GM21367 (cell line): ENCODE data around the gene TRIM25.
A peak's percentile ranks its signal among the peaks of the same experiment; 100 is the strongest.

ENCODE experiments used
- ATAC-seq: cut with Tn5 transposase; IDR thresholded peaks from one replicate; pipeline ENCODE4 v1.9.1; 2021; ENCODE audit not compliant: unreplicated experiment

TRIM25 gene

GRCh38 chr17:56868716-56869115 lies 45.1 kb downstream of the TRIM25 start:
- no peak for ATAC-seq

DNA sequence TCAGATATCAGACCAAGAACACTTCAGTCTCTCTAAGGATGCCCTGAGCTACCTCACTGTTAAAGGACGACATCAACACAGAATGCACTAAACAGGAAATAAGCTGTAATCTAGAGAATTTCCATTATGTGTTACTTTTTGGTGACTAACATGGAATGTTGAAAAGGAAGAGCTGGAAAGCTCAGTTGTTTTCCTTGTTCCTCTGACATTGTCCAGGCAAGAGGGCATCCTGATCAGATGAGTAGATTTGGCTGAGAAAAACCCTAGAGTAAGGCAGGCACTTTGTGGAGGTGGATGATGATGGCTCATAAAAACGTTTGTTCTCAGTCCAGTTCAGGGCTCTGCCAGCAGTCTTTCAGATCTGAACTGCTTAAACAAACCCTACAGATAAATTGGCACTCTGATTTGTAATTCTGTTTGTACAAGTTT lies 45.9 kb downstream of the TRIM25 start:
- no peak for ATAC-seq

- no peak for ATAC-seq
These were observed 47.4 kb downstream of the TRIM25 start for GRCh38 chr17:56866496-56866895.

DNA sequence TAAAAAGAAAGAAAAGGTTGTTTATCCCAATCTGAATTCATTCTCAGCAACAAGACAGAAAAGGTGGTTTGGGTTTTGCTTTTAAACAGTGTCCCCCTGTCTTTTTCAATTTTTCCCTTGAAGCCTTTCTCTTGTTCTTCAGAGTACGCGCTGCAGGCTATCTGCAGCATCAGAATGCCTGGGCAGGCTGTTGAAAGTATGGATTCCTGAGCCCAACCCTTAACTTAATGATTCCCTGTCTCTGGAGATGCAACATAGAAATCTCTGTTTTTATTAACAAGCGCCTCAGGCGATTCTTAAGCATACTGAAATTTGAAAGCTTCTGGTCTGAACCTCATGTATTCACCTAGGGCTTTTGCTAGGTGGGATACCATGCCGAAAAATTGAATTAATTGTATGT lies 47.8 kb downstream of the TRIM25 start:
- ATAC-seq = no peak

DNA sequence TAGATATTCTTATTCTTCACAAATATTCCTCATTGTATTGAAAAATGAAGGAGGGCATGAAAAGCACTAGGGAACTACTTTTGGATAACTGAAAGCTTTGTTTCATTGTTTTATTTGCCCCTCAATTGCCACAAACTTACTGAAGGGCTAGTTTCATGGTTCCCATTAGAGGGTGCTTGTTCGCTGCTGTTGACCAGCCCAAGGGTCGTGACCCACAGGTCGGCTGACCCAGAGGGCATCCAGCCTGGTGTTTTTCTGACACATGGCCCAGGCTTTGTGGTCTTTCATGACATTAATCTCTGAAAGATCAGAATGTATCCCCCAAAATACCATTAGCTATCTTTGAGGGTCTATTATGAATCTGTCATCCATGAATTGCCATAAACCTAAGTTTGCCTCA lies 49.9 kb downstream of the TRIM25 start:
- no peak for ATAC-seq

DNA sequence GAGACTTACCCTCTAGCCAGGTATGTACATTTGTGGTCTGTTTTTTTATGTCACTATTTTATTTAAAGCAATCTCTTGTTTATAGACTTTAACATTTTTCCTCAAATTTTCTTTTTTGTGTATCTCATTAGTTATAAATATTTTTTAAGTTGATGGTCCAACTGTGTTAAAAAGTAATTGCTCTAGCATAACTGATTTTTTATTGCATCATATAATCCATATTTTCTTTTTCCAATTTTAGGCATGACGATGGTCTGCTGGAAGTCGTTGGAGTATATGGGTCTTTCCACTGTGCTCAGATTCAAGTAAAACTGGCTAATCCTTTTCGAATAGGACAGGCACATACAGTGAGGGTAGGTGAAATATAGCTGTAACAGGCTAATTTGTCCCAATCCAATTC lies 52.0 kb downstream of the TRIM25 start:
- ATAC-seq = no peak

DNA sequence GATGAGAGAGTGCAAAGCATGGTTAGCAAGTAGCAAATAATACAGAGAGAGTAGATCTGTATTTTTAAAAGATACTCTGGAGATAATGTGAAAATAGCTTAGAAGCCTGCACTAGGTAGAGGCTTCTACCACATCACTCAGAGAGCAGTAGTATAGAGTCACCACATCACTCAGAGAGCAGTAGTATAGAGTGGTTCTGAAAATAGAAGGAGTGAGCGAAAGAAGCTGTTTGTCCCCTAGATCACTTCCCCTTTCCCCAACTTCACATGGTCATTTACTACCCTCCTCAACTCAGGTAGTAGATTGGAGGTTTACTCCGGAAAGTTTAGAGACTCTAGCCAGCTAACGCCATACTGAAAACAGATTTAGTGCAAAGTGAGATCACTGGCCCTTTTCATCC lies 62.8 kb downstream of the TRIM25 start:
- no peak for ATAC-seq

DNA sequence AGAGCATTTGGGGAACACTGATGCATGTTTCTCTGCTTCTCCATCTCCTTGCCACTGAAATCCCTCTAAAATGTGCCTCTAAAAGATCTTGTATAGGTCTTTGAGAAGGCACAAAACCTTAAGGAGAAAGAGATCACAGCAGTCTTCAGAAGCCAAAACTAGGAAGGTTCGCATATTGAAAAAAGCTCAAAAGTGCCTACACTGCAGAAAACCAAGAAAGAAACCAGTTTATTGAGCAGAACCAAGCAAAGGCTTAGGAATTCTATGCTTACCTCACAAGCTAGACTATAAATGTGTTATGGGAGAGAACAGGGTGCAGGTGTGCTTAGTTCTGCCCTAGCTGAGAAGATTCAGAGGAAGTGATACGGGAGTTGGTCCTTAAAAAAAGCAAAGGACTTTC lies 63.3 kb downstream of the TRIM25 start:
- ATAC-seq = no peak

DNA sequence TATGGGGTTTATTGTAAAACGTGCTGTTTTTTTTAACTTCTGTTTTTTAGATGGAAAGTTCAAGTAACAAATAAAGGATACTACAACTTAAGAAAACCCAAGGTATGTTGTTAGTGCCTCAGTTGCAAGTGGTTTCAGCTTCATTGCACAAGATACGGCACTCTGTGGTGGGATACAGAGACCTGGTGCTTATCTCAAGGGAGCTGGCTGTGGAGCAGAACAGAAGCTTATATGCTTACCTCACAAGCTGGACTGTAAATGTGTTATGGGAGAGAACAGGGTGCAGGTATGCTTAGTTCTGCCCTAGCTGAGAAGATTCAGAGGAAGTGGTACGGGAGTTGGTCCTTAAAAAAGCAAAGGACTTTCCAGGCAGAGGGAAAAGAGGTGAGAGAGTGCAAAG lies 64.7 kb downstream of the TRIM25 start:
- no peak for ATAC-seq

GRCh38 chr17:56847106-56847505 lies 66.7 kb downstream of the TRIM25 start:
- no peak for ATAC-seq

- ATAC-seq = peak; percentile 53
These were observed 67.9 kb downstream of the TRIM25 start for GRCh38 chr17:56845934-56846333.

GRCh38 chr17:56842577-56842976 lies 71.3 kb downstream of the TRIM25 start:
- no peak for ATAC-seq

DNA sequence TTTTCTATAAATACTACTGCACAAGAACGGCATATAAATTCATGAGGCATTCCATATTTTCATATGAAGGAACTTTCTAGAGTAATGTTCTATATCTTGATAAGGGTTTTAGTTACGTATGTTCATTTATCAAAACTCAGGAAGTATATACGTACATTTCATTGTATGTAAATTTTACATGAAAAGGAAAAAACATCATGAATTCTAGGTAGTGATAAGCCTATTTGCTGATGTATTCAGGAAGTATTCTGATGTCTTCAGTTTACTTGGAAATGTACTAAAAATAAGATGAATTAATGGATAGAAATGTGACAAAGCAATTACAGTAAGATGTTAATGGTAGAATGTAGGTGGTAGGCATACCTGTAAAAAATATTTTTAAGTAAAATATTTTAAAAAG lies 75.2 kb downstream of the TRIM25 start:
- ATAC-seq = no peak
